Erythroblast (primary cell): ENCODE results near the gene CLTB.

Source experiments
- GATA1 ChIP-seq: IDR thresholded peaks from 2 replicates; pipeline ENCODE4 v1.6.1; 2011; ENCODE audit warnings: low read depth, mild to moderate bottlenecking, control low read depth, low read length, moderate library complexity
- POLR2A ChIP-seq: IDR thresholded peaks from 2 replicates; pipeline ENCODE4 v1.6.1; 2011; ENCODE audit warnings: mild to moderate bottlenecking, low read length

GRCh38 chr5:176432707-176433106, 16.4 kb upstream of the CLTB start:
- TF ChIP-seq POLR2A (no peak), GATA1 (no peak)
